MM.1S (cell line): ENCODE results near the gene EIF2B2.

Experiments used
- DNase-seq: peaks from one replicate; pipeline ENCODE4 v3.0.0-alpha.2; 2015
- H2AFZ ChIP-seq: fragments of 300-600 bp; sonication (generic); 2 replicates; pipeline ENCODE4 v1.6.0; 2016; ENCODE audit warnings: antibody characterized with exemption, low read length
- H3F3A ChIP-seq: fragments of 300-600 bp; sonication (generic); 2 replicates; pipeline ENCODE4 v1.6.1; 2016; ENCODE audit warnings: mild to moderate bottlenecking, antibody characterized with exemption, low read length, moderate library complexity, mixed read lengths; ENCODE audit not compliant: insufficient read depth
- H3K27ac ChIP-seq: fragments of 300-600 bp; sonication (generic); 2 replicates; pipeline ENCODE4 v1.5.1; 2016; ENCODE audit warnings: mild to moderate bottlenecking, low read length
- H3K27me3 ChIP-seq: fragments of 300-600 bp; sonication (generic); replicated peaks from 2 replicates; pipeline ENCODE4 v1.6.0; 2016; ENCODE audit warnings: low read length; ENCODE audit not compliant: insufficient read depth
- H3K36me3 ChIP-seq: fragments of 300-600 bp; sonication (generic); replicated peaks from 2 replicates; pipeline ENCODE4 v1.6.1; 2016; ENCODE audit warnings: mild to moderate bottlenecking, low read length, mixed read lengths; ENCODE audit not compliant: insufficient read depth
- H3K4me1 ChIP-seq: fragments of 300-600 bp; sonication (generic); 2 replicates; pipeline ENCODE4 v1.6.1; 2016; ENCODE audit warnings: low read length, mixed read lengths
- H3K4me2 ChIP-seq: fragments of 300-600 bp; sonication (generic); 2 replicates; pipeline ENCODE4 v1.6.0; 2016; ENCODE audit warnings: low read depth, low read length
- H3K4me3 ChIP-seq: fragments of 300-600 bp; sonication (generic); 2 replicates; pipeline ENCODE4 v1.5.1; 2016; ENCODE audit warnings: low read length, mixed read lengths
- H3K79me2 ChIP-seq: fragments of 300-600 bp; sonication (generic); 2 replicates; pipeline ENCODE4 v1.6.1; 2016; ENCODE audit warnings: mixed run types, low read length, mixed read lengths
- H3K9ac ChIP-seq: fragments of 300-600 bp; sonication (generic); 2 replicates; pipeline ENCODE4 v1.6.1; 2016; ENCODE audit warnings: low read length, mixed read lengths
- H3K9me2 ChIP-seq: fragments of 300-600 bp; sonication (generic); replicated peaks from 2 replicates; pipeline ENCODE4 v1.6.1; 2016; ENCODE audit warnings: mild to moderate bottlenecking, low read length, mixed read lengths; ENCODE audit not compliant: insufficient read depth
- H3K9me3 ChIP-seq: fragments of 300-600 bp; sonication (generic); replicated peaks from 2 replicates; pipeline ENCODE4 v1.6.1; 2016; ENCODE audit warnings: mild to moderate bottlenecking, low read length, mixed read lengths; ENCODE audit not compliant: insufficient read depth
- H4K20me1 ChIP-seq: fragments of 300-600 bp; sonication (generic); 2 replicates; pipeline ENCODE4 v1.6.1; 2016; ENCODE audit warnings: mild to moderate bottlenecking, low read length, moderate library complexity, mixed read lengths; ENCODE audit not compliant: insufficient read depth
- CTCF ChIP-seq: fragments of 300-600 bp; sonication (generic); IDR thresholded peaks from 2 replicates; pipeline ENCODE4 v1.5.1; 2016; ENCODE audit warnings: antibody characterized with exemption, low read length, mixed read lengths
- EZH2 ChIP-seq: fragments of 300-600 bp; sonication (generic); optimal IDR thresholded peaks from 2 replicates; pipeline ENCODE3; 2017; ENCODE audit warnings: low read depth, mild to moderate bottlenecking, antibody characterized with exemption, low read length, mixed read lengths
- EZH2phosphoT487 ChIP-seq: fragments of 300-600 bp; sonication (generic); IDR thresholded peaks from 2 replicates; pipeline ENCODE4 v1.6.1; 2018; ENCODE audit warnings: antibody characterized with exemption, low read length

EIF2B2 gene

GRCh38 chr14:74984236-74985027 lies 18.3 kb upstream of the EIF2B2 start:
- H3K4me1 ChIP-seq, result no peaks in the 10 kb centered on the region
- H3K27me3 ChIP-seq, result no peaks in the 10 kb centered on the region
- no peak overlapping the region for H2AFZ ChIP-seq
- no peaks in the 10 kb centered on the region for H3F3A ChIP-seq
- H3K27ac ChIP-seq, result no peak overlapping the region
- H3K79me2 ChIP-seq, result no peaks in the 10 kb centered on the region
- no peaks in the 10 kb centered on the region for H3K36me3 ChIP-seq
- H3K9me3 ChIP-seq, result no peaks in the 10 kb centered on the region
- no peak overlapping the region for H3K4me2 ChIP-seq
- no peaks in the 10 kb centered on the region for H3K9me2 ChIP-seq
- no peaks in the 10 kb centered on the region for H4K20me1 ChIP-seq
- no peak for DNase-seq
- TF ChIP-seq CTCF (no peak), EZH2phosphoT487 (no peak), EZH2 (no peak)
- H3K4me3 ChIP-seq, result no peak overlapping the region
- H3K9ac ChIP-seq, result no peak overlapping the region

GRCh38 chr14:74985028-74985310 lies 17.8 kb upstream of the EIF2B2 start:
- Histone ChIP-seq H3K79me2 (no peaks in the 10 kb centered on the region), H3K9ac (no peak overlapping the region), H2AFZ (no peak overlapping the region), H3K9me2 (no peaks in the 10 kb centered on the region), H3F3A (no peaks in the 10 kb centered on the region), H3K27me3 (no peaks in the 10 kb centered on the region), H3K27ac (no peak overlapping the region), H3K9me3 (no peaks in the 10 kb centered on the region), H3K36me3 (no peaks in the 10 kb centered on the region), H3K4me3 (no peak overlapping the region), H3K4me2 (no peak overlapping the region), H4K20me1 (no peaks in the 10 kb centered on the region), H3K4me1 (no peaks in the 10 kb centered on the region)
- no peak for TF ChIP-seq CTCF
- TF ChIP-seq EZH2phosphoT487, result no peak
- TF ChIP-seq EZH2, result no peak
- DNase-seq, result no peak

- H3K27ac ChIP-seq, result no peak overlapping the region
- no peak overlapping the region for H2AFZ ChIP-seq
- no peaks in the 10 kb centered on the region for H3K36me3 ChIP-seq
- H3K9ac ChIP-seq, result no peak overlapping the region
- H4K20me1 ChIP-seq, result no peaks in the 10 kb centered on the region
- H3K9me3 ChIP-seq, result no peaks in the 10 kb centered on the region
- no peaks in the 10 kb centered on the region for H3K79me2 ChIP-seq
- no peak for DNase-seq
- no peaks in the 10 kb centered on the region for H3F3A ChIP-seq
- H3K4me2 ChIP-seq, result no peak overlapping the region
- no peaks in the 10 kb centered on the region for H3K4me1 ChIP-seq
- no peak for TF ChIP-seq CTCF
- no peak for TF ChIP-seq EZH2phosphoT487
- no peak for TF ChIP-seq EZH2
- no peaks in the 10 kb centered on the region for H3K9me2 ChIP-seq
- H3K4me3 ChIP-seq, result no peak overlapping the region
- no peaks in the 10 kb centered on the region for H3K27me3 ChIP-seq
Observed at GRCh38 chr14:74985806-74986205, 16.9 kb upstream of the EIF2B2 start.
